NCI-H345 treated with DMSO at 0.1 percent for 48 hours (cell line): ENCODE data around the gene ARPP19.
A peak's percentile ranks its signal among the peaks of the same experiment; 100 is the strongest.
"Not testable (repeated sequence)": the region's sequence is repeated elsewhere in the genome, so short reads cannot be mapped to it uniquely, and the experiment has no call there.

Experiments
- DNase-seq: peaks from one replicate; lab custom pipeline; 2025; ENCODE audit not compliant: unreplicated experiment; lab: John Stamatoyannopoulos, UW

The ARPP19 gene

DNA sequence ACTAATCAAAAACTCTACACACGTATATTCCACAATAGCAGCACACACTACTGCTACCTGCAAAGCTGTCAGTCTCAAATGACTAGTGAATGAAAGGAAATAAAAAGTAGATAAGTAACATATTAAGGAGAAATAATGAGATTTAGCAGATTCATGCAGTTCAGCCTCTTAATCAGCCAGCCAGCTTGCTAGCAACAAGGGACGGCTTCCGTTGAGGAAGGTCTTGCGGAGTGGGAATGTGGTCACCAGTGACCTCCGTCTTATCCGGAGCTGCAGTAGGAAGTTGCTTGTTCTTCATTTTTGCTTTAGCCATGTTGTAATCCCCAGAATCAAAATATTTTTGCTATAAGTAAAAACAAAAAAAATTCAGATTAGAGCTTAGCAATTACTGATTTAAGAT lies 17.1 kb downstream of the ARPP19 start:
- DNase-seq: no peak

DNA sequence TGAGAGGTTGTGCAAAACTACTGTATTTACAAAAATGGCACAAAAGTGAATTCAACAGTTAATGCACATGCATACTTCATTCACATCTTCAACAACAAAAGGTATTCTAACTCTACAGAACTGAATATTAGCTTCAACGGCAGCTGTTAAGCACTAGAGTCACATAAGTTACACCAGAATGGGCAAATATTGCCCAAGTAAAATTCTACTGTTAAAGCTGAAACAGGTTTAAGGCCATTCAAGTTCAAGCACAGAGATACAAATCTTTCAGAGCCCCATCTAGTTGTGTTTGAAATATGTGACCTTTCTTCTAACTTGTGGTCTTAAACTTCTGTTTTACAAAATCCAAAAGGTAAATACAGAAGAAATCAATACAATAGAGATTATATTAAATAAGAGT lies 17.6 kb downstream of the ARPP19 start:
- DNase-seq: not testable (repeated sequence)

DNA sequence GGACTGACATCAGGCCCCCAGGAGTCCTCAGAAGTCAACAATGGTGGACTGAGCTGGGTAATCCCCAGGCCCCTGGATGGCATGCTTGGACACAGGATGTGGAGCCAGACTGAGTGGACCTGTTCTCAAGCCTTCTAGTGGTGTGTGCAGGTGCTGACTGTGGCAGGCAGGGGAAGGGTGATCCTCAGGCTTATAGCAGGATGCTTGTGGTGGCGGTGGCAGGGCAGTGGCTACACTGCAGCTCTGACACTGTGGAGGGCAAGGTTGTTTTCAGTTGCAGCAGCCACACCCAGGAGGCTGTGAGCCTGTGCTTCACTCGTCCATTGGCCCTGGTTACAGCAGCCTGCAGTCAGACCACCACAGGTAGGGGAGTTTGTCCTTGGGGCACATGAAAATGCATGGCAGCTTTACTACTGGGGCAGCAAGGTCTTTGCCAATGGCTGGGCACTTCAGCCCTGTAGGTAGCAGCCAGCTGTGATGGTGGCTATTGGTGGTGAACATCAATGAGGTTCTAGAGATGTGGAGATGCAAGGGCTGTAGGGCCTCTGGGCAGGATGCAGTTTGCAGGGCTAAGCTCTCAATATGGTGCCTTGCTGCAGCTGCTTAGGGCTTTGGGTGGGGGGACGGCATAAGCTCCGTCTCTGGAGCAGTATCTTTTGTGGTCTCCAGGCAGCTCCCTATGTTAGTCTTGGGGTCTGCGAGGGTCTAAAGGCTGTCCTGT lies 22.6 kb downstream of the ARPP19 start:
- DNase-seq: no peak

DNA sequence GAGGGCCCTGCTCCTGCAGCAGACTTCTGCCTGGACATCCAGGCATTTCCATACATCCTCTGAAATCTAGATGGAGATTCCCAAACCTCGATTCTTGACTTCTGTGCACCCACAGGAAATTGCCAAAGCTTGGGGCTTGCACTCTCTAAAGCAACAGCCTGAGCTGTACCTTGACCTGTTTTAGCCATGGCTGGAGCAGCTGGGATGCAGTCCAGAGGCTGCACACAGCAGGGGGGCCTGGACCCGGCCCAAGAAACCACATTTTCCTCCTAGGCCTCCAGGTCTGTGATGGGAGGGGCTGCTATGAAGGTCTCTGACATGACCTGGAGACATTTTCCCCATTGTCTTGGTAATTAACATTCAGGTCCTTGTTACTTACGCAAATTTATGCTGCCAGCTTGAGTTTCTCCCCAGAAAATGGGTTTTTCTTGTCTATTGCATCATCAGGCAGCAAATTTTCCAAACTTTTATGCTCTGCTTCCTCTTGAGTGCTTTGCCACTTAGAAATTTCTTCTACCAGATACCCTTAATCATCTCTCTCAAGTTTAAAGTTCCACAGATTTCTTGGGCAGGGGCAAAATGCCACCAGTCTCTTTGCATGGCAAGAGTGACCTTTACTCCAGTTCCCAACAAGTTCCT lies 28.3 kb downstream of the ARPP19 start:
- DNase-seq: no peak

DNA sequence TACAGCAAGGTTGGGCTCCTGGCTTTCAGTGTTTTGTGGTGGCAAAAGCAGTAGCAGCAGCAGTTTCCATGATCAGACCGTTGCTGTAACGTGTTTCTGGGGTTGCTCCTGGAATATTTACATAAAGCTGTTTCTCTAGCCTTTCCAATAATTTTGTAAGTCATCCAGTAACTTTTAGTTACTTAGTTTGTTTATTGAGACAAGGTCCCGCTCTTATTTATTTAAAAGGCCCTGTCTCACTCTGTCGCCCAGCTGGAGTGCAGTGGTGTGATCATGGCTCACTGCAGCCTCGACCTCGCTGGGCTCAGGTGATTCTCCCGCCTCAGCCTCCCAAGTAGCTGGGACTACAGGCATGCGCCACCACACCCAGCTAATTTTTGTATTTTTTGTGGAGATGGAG lies 31.4 kb downstream of the ARPP19 start:
- DNase-seq: no peak

DNA sequence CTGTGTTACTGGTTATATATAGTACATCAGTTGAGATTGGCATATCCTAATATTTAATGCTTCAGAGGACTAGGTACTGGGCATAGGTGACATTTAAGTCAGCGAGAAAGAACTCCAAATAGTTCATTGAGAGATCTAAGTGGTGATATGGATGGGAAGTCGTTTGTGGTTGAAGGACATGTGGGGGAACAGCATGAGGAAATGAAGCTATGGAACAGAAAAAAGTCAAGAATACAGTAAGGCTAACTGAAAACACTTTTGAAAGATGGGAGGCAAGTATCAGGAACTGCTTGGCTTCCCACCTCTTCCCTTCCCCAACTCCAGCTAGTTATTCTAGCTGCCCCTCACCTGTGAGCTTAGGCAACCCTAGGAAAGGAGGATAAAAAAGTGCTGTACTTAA lies 36.4 kb downstream of the ARPP19 start:
- no peak for DNase-seq

DNA sequence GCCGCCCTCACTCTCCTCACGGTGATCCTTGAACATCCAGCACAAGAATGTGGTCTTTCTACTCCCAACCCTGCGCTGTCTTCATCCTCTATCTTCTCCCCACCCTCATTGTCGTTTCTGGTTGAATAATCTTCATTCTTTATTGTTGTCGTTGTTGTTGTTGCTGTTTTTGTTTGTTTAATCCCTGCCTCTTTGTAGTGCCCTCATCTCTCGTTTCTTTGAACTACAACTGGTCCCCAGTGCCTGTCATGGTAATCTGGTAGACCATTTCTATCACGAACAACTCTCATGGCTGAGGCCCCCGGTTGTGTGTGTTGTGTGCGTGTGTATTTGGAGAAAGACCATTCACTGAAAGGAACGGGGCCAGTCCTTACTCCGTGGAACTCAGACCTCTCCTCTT lies 38.9 kb downstream of the ARPP19 start:
- DNase-seq: no peak

DNA sequence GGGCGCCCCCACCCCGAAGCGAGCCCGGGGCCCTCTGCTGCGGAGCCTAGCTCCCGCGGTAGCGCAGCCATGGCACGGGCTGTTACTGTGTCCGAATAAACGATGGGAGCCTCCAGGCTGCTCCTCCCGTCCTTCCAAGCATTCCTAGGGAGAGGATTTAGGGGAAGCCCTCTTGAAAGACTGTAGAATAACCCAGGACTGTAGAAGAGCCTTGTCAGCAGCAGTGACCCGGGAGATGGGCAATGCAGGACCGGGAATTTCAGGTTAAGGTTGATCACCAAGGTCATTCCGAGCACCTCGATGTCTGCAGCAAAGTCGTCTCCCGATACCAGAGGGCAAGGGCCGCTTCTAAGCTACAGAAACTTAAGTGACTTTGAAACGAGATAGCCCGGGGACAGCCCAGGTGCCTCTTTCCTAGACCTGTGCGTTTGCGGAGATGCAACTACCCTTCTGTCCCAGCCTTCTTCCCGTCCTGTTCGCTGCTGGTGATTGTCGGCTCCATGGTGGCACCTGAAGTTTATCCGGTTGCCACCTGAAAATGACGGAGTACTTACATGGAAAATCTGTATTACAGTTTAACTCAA lies 39.4 kb downstream of the ARPP19 start:
- no peak for DNase-seq

DNA sequence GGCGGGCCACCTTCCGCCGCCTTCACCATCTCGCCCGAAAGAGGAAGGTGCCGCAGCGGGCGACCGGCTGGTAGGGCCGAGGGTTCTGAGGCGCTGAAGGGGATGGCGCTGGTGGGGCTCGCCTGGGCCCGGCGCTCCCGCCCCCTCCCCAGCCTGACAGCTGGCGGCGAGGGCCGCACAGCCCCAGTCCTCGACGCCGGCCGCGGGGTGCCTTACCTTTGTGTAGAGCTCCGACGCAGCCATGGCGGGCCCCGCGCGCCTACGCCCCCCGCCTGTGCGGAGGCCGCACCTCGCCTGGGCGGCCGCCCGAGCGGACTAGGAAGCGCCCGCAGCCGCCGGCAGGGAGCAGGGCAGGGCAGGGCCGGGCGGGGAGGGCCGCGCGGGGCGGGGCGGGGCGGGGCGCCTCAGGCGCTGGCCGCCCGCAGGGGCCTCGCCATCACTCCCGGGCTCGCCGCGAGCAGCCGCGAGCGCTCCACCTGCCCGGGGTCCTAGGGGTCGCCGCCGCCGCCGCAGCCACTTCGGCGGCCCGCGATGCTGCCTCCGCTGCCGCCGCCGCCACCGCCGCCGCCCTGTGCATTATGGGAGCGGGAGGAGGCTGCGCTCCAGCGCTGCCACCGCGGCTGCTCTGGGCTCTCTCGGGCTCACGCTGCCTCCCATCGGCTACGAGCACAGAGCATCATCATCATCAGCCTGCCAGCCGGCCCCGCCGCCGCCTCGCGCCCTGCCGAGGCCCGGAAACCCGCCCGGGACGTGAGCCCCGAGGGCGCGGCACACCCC lies 40.1 kb downstream of the ARPP19 start, which contains the start of gene MYO5A:
TSS of gene MYO5A (minus strand) at position 317 of the 777 bp plus-strand sequence. CDS start at position 243, 74 bp downstream.
- DNase-seq: peak; percentile 8

DNA sequence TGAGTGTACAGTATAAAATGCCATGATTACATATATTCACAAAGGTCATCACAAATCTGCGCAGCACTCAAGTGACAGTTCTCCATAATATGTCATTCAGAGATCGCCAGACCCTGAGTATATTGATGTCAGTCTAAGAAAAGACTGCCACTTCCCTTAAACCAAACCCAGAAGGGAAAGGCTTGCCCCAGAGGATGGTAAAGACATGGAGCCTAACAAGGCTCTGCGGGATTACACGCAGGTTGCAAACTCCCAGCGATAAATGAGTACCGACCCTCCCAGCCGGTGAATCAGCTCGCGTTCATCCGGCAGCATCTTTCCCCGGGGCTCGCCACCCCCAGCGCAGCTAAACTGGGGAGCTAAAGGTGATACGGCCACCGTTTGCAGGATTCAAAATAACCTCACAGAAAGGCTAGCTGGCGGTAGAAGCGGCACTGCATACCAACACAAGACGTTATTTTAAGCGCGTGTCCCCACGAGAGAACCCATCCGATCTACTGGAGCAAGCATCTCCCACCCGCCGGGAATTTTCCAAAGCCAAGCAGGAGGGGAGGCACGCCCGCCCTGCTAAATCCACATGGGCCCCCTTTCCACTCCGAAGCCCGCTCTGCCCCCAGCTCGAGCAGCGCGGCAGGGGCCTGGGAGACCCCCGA lies 40.8 kb downstream of the ARPP19 start:
- no peak for DNase-seq

DNA sequence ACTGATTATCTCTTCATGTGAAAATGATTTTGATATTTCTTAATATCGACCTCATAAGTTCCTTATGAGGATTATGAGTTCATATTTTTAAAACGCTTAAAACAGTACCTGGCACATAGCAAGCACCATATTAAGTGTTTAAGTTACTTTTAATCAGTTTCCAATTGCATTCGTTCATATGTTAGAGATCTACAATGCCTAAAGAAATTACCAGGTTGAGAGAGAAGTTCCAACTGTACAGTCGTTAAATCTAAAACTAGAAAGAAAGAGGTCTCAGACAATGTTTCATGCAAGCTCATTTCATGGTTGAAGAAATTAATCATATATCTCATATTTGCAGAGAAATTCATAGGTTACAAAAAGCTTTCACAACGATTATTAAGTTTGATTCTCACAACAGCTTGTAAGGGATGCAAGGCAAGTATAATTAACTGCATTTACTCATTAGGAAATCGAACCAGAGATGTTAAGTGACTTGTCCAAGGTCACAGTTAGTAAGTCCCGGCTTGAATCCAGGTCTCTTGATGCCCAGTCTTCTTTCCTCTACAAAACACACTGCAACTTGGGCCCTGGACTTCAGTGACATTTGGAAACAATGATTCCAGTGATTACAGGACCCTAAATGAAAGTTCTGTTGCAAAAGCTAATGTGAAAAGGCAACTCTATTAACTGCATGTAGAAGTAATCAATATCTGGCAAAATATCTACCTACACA lies 41.5 kb downstream of the ARPP19 start:
- DNase-seq: no peak

DNA sequence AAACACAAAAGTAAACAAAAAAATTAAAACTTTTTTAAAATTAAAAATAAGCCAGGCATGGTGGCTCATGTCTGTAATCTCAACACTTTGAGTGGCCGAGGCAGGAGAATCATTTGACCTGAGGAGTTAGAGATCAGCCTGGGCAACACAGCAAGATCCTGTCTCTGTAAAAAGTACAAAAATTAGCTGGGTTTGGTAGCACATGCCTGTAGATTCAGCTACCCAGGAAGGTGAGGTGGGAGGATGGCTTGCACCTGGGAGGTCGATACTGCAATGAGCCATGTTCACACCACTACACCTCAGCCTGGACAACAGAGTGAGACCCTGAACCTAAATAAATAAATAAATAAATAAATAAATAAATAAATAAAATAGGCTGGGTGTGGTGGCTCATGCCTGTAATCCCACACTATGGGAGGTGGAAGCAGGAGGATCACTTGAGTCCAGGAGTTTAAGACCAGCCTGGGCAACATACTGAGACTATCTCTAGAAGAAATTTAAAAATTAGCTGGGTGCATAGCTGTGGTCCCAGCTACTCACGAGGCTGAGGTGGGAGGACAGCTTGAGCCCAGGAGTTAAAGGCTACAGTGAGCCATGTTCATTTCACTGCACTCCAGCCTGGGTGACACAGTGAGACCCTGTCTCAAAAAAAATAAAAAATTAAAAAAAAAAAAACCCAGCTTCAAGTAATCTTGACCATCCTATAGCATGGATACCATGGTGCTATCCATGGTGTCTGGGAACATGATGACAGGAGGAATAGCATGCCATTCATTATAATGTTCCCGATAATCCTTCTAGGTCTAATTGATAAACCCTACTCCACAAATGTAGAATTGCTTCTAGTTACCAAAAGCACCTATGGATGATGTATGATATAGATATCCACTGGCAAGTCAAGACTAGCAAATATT lies 44.4 kb downstream of the ARPP19 start:
- DNase-seq: no peak

DNA sequence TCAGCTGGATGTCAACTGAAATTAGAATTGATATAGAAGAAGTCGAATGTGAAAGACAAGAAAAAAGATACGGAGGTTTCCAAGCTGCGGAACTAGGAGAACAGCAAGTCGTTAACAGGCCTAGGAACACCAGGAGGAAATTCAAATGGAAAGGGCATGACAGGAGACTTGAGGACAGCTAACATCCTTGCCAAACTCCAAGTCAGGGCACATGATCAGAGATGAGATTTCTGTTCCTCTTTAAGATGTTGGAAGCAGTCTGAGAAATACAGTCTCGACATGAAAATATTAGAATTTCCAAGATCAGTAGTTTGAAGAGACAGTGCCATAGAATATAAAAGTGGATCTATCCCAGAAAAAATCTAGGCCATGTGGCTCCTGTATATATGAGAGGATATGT lies 45.2 kb downstream of the ARPP19 start:
- no peak for DNase-seq

DNA sequence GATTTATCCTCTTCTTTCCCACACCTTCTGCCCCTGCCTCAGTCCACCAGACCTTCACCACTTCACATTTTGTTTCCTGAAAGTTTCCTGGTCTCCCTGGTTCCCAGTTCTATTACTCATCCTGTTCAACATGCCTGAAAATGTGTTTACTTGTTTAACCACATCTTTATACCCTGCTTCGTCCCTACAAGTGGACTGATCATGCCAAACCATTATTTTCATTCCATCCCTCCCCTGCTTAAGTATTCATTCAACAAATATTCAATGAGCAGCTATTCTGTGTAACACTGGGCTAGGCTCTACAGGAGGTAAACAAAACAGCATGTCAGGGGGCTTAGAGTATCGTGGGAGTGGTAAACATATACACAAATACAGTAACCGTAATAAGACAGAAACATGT lies 45.6 kb downstream of the ARPP19 start:
- no peak for DNase-seq

DNA sequence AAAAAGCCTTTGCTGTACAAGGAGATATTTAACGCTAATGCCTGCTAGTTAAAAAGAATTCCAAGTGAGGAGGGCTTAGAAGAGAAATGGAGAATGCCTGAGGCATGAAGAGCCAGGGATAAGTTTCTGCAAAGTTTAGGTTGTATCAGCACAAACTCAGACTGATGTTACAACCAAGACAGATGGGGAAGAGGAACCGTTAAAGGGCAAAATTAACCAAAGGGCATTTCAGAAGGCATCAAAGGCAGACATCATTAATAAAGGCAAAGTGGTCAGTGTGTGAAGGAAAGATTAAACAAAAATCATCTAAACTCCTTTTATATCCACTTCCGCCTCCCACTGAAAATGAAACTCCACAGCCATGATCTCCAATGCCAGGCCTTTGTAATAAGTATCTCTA lies 47.1 kb downstream of the ARPP19 start:
- no peak for DNase-seq

DNA sequence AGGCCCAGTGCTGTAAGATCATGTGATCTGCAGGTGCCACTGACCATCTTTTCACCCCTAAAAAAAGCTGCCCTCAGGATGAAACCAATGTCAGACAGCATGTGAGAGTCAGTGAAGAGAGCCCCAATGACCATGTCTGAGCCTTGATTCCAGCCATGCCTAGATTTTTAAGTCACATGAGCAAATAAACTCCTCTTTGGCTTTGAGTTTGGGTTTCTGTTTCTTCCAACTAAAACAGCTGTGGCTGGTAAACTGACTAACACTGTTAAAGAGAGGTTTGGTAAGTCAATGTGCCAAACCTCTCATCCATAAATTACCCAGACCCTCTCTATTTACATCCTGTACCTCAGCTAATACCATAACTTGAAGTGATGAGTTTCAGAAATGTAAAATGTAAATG lies 48.4 kb downstream of the ARPP19 start:
- no peak for DNase-seq

DNA sequence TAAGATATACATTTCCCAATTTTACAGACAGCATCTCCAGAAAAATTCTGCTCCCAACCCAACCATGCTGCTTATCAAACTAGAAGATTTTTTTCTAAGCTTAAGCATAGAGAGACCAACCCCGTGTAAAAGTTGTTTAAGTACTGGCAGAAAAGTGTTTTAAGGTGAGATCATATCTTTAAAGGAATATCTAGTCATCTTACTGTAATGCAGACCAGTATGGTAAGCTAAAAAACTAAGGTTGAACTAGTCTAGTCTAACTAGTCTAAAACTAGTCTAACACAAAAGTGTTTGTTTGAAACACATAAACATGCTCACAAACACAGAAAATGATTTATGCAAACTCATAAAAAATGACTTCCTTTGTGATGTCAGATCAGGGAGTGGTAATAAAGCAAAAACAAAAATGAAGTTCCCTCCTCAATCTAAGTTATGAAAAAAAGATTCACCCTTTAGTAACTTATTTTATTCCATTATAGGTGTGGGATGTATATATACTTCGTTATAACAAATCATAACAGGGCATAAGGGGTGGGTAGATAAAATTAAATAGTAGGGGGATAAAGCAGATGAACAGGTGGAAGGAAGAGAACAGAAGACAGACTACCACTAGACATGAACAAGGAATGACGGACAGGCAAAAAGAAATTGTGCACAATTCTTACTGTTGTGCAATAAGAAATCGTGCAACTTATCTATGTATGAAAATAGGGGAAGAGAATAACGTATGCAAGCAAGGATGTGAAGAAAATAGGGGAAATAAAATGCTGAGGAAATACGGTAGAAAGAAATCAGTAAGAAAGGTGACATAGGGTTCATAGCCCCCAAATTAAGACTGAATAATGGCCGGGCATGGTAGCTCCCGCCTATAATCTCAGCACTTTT lies 50.1 kb downstream of the ARPP19 start:
- no peak for DNase-seq

DNA sequence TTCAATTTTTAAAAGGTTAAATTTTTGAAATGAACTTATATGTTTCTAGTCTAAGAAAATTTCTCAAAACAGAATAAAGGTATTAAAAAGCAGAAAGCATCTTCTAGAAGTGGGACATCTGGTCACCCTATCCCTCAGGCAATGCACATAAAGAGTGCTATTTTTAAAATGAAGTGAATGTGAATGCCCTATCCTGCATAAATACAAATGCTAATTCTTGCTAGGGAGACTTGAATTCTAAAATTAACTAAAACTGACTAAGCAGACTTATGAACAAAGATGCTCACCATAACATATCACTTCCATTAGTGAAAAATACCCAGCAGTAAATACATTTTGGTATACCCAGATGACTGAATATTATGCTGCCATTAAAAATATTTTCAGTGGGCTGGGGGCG lies 51.8 kb downstream of the ARPP19 start:
- DNase-seq: no peak

DNA sequence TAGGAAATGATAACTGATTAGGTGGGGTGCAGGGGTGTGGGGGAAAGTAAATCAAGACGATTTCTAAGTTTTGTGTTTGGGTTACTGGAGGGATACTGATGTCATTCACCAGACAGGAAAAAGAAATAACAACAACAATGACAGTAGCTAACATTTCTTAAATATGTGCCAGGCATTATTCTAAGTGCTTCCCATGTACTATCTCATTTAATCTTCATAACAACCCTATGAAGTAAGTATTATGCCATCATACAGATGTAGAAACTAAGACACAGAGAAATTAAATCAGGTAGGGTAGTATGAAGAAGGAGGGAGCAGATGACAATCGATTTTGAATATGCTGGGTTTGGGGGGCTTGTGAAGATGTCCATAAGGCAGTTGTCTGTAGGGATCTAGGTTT lies 53.5 kb downstream of the ARPP19 start:
- DNase-seq: no peak
